NCI-H524 (cell line): ENCODE measurements around the gene TMEM116.
"Not testable (repeated sequence)": the region's sequence is repeated elsewhere in the genome, so short reads cannot be mapped to it uniquely, and the experiment has no call there.

ENCODE experiments used
- DNase-seq, 2 experiments: peaks; one replicate each; lab custom pipeline; 2025; lab: John Stamatoyannopoulos, UW

The TMEM116 gene

GRCh38 chr12:111976291-111976690 is 36.7 kb downstream of the TMEM116 start:
- DNase-seq = no peak

GRCh38 chr12:111975161-111975931 is 37.6 kb downstream of the TMEM116 start:
- DNase-seq = no peak

- DNase-seq = no peak
Observed at GRCh38 chr12:111971800-111972199, 41.2 kb downstream of the TMEM116 start.

- no peak for DNase-seq
Observed at GRCh38 chr12:111964935-111965334, 48.0 kb downstream of the TMEM116 start.

GRCh38 chr12:111959518-111959917 is 53.4 kb downstream of the TMEM116 start:
- DNase-seq = not testable (repeated sequence)

GRCh38 chr12:111957224-111957623 is 55.7 kb downstream of the TMEM116 start:
- not testable (repeated sequence) for DNase-seq

GRCh38 chr12:111954969-111955368 is 58.0 kb downstream of the TMEM116 start:
- DNase-seq = no peak

GRCh38 chr12:111953455-111953854 is 59.5 kb downstream of the TMEM116 start:
- DNase-seq = no peak

- DNase-seq = not testable (repeated sequence)
Observed at GRCh38 chr12:111952084-111952787, 60.7 kb downstream of the TMEM116 start.

- DNase-seq = not testable (repeated sequence)
Observed at GRCh38 chr12:111950961-111951676, 61.8 kb downstream of the TMEM116 start.

GRCh38 chr12:111943929-111944328 is 69.0 kb downstream of the TMEM116 start:
- DNase-seq = no peak

- DNase-seq = no peak
Observed at GRCh38 chr12:111942557-111942956, 70.4 kb downstream of the TMEM116 start.

- DNase-seq = no peak
Observed at GRCh38 chr12:111937429-111937828, 75.5 kb downstream of the TMEM116 start.

GRCh38 chr12:111936869-111937268 is 76.1 kb downstream of the TMEM116 start:
- no peak for DNase-seq

GRCh38 chr12:111932241-111932640 is 80.7 kb downstream of the TMEM116 start:
- DNase-seq = no peak

- DNase-seq = no peak
Observed at GRCh38 chr12:111927346-111927745, 85.6 kb downstream of the TMEM116 start.

GRCh38 chr12:111926631-111927030 is 86.3 kb downstream of the TMEM116 start:
- no peak for DNase-seq

GRCh38 chr12:111925171-111925570 is 87.8 kb downstream of the TMEM116 start:
- no peak for DNase-seq

- no peak for DNase-seq
Observed at GRCh38 chr12:111907740-111908139, 105.2 kb downstream of the TMEM116 start.

- no peak for DNase-seq
Observed at GRCh38 chr12:111905502-111905901, 107.5 kb downstream of the TMEM116 start.

GRCh38 chr12:111904446-111904975 is 108.5 kb downstream of the TMEM116 start:
- DNase-seq = no peak

- no peak for DNase-seq
Observed at GRCh38 chr12:111901182-111901581, 111.8 kb downstream of the TMEM116 start.
